VCaP (cell line): ENCODE data around the gene OPN1LW.
A peak's percentile ranks its signal among the peaks of the same experiment; 100 is the strongest.

Experiments
- H3K27ac ChIP-seq: fragments of 450-650 bp; 2 replicates; pipeline ENCODE4 v1.5.1; 2017
- CTCF ChIP-seq: fragments of 450-650 bp; conservative IDR thresholded peaks from 2 replicates; pipeline ENCODE4 v1.5.1; 2017; ENCODE audit warnings: mild to moderate bottlenecking, moderate library complexity

The OPN1LW gene

GRCh38 chrX:154114652-154115051 lies 29.4 kb upstream of the OPN1LW start:
- no peak for TF ChIP-seq CTCF
- H3K27ac ChIP-seq = no peak overlapping the region

DNA sequence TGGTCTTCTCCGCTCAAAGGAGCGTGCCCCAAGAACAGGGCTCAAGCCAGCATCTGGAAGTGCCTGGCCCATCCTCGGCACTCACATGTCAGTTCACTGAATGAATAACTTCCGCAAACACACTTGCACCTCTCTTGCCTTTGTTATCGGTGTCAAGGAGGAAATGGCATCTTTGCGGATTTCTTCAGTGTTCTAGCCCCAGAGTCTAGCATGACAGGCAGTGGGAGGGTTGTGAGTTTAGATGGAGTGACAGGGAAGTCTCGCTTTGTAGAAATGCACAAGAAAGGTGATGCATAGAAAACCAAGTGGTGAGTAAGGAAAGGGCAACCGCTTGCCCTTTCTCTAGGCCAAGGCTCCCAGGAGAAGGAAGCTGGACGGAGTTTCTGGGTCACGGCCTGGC lies 29.0 kb upstream of the OPN1LW start:
- no peak overlapping the region for H3K27ac ChIP-seq
- no peak for TF ChIP-seq CTCF

DNA sequence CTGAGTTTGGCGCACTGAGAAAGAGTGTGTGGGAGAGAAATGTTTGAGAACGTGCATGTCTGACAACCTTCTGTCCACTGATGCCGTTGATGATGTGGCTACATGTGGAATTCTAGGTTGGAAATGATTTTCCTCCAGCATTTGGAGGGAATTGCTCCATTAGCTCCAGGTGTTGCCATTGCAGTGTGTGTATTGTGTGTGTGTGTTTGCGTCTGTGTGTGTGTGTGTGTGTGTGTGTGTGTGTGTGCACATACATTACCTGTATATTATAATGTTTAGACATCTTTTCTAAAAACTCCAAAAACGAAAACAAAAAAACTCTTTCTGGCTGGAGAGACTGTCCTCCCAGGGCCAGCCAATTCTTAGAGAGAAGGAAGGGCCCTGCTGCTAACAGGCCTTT lies 28.3 kb upstream of the OPN1LW start:
- H3K27ac ChIP-seq = no peak overlapping the region
- TF ChIP-seq CTCF = no peak

- TF ChIP-seq CTCF = no peak
- H3K27ac ChIP-seq = no peak overlapping the region
These were observed 27.4 kb upstream of the OPN1LW start for GRCh38 chrX:154116426-154117211.

GRCh38 chrX:154117566-154117965 lies 26.5 kb upstream of the OPN1LW start:
- TF ChIP-seq CTCF = no peak
- no peak overlapping the region for H3K27ac ChIP-seq

DNA sequence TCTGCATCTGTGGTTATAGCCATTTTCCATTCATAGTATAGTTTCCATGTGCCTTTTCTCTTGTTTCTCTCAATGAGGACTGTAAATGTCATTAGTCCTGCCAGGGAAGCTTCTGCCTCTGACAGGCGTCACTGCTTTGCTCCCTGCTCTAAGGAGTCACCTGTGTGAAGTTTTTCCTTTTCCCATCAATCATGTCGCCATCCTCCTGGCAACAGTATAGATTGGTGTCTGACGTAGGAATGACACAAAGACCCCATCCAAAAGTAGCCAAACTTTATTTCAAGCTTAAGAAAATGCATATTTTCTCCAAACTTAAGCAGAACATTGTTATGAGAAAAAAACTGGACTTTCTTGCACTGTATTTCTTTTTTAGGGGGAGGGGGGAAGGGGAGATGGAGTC lies 23.5 kb upstream of the OPN1LW start:
- TF ChIP-seq CTCF = no peak
- H3K27ac ChIP-seq = no peak overlapping the region

GRCh38 chrX:154121207-154121606 lies 22.8 kb upstream of the OPN1LW start:
- TF ChIP-seq CTCF = no peak
- peak overlapping the region; percentile 71 for H3K27ac ChIP-seq
